Activated naive CD4-positive, alpha-beta T cell treated with anti-CD3 and anti-CD28 coated beads for 36 hours (primary cell): Measurements from ENCODE around the gene CHRNA4. TPM values are rescaled to one million over a fixed set of nuclear protein-coding genes. Genes with fewer than 3 reads are reported as not detected.

Experiments
- CTCF ChIA-PET: fragments of 350-600 bp; sonication (Branson Sonifier 250); formaldehyde crosslinking; loops from one replicate; lab custom pipeline; 2021; ENCODE audit warnings: antibody characterized with exemption; lab: Charles Lee
- DNase-seq: peaks from one replicate; pipeline ENCODE4 v3.0.0-alpha.2; 2020
- H3K27ac Mint-ChIP-seq: one replicate; pipeline ENCODE4 v1.8.0; 2021; ENCODE audit warnings: mild to moderate bottlenecking, mixed read lengths
- H3K27me3 Mint-ChIP-seq: one replicate; pipeline ENCODE4 v1.8.0; 2021; ENCODE audit warnings: low read depth, mixed read lengths
- H3K36me3 Mint-ChIP-seq: one replicate; pipeline ENCODE4 v1.8.0; 2021; ENCODE audit warnings: low read depth, mixed read lengths
- H3K4me1 Mint-ChIP-seq: one replicate; pipeline ENCODE4 v1.8.0; 2021; ENCODE audit warnings: low read depth, mixed read lengths
- H3K4me3 Mint-ChIP-seq: one replicate; pipeline ENCODE4 v1.8.0; 2021; ENCODE audit warnings: mild to moderate bottlenecking, moderate library complexity, mixed read lengths
- H3K9me3 Mint-ChIP-seq: one replicate; pipeline ENCODE4 v1.8.0; 2021; ENCODE audit warnings: mixed read lengths
- intact Hi-C: fragments of 100-400 bp; cut with micrococcal nuclease; formaldehyde crosslinking; loops from one replicate; pipeline ENCODE4 v1.15.1; 2023
- total RNA-seq, 2 experiments: library from RNA; stranded (reverse); gene quantifications; one replicate each; pipeline ENCODE4 v1.2.3, GENCODE V29; 2021

Gene CHRNA4
- total RNA-seq, 2 experiments from 2014 or later = not detected

DNA sequence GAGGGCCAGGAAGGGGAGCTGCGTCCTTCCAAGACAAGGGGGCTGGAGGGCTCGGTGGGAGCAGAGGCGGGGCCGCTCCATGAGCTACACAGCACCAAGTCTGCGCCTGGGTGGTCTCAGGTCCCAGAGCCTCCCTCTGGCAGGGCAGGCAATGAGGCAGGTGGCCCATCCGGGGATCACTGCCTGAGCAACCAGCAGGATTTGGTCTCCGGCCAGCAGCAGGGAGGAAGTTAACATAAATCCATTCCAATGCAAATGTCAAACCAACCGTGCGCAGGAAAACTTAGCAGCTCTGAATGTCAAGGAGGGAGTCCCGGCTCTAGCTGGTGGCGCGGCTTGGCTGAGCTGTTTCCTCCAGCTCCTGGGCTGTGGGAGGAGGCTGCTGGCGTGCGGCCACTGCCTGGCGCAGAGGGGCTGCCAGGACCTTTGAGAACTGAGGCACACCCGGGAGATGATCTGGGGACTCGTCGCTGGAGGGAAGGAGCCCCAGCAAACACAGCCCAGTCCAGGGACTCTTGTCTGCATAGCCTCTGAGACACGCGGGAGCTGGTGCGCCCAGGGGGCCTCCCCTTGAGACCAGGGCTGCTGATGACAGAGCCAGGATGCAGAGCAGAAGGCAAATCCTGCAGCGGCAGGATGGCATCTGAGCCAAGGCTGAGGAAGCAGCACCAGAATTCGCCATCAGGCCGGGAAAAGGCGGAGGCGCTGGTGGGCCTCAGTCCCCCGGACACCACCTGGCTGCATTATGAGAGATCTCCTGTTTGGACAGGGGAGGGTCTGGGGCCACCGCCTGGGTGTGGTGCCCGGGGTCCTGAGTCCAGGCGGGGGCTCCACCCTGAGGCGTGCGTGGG is 33.1 kb upstream of the CHRNA4 start:
- no peaks in the 10 kb centered on the region for H3K4me1 Mint-ChIP-seq

DNA sequence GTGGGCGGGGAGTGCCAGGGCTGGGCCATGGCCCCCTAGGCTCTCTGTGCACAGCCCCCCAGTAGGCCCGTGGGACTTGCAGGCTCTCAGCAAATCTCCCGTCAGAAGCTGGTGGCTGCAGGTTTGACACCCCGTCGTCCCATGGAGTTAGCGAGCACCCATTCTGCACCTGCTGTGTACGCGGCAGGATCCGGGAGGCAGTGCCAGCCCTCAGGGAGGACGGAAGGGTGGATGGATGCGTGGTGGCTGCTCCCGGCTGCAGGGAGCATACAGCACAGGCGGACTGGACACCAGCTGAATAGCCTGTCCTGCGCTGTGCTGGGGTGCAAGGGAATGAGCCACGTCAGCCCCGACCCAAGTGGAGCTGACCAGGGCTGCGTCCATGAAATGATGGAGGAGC is 32.4 kb upstream of the CHRNA4 start:
- Mint-ChIP-seq H3K4me1 (no peaks in the 10 kb centered on the region), H3K4me3 (no peak overlapping the region), H3K27me3 (no peaks in the 10 kb centered on the region), H3K27ac (no peak overlapping the region), H3K36me3 (no peaks in the 10 kb centered on the region), H3K9me3 (peaks cover 1% of the 10 kb centered on the region)
- no peak for DNase-seq
- CTCF ChIA-PET = no interaction called here
- intact Hi-C loops = no loop called here

More for the DNA sequence above, 33.1 kb upstream of the CHRNA4 start:
- no peaks in the 10 kb centered on the region for H3K27me3 Mint-ChIP-seq
- peaks cover 1% of the 10 kb centered on the region for H3K9me3 Mint-ChIP-seq
- DNase-seq = no peak
- H3K4me3 Mint-ChIP-seq = no peak overlapping the region
- intact Hi-C loops = no loop called here
- H3K36me3 Mint-ChIP-seq = no peaks in the 10 kb centered on the region
- no peak overlapping the region for H3K27ac Mint-ChIP-seq
- CTCF ChIA-PET = no interaction called here

- H3K4me3 Mint-ChIP-seq = no peak overlapping the region
- peaks cover 1% of the 10 kb centered on the region for H3K9me3 Mint-ChIP-seq
- DNase-seq = no peak
- intact Hi-C loops = no loop called here
- no peak overlapping the region for H3K27ac Mint-ChIP-seq
- no peaks in the 10 kb centered on the region for H3K27me3 Mint-ChIP-seq
- no peaks in the 10 kb centered on the region for H3K4me1 Mint-ChIP-seq
- CTCF ChIA-PET = no interaction called here
- no peaks in the 10 kb centered on the region for H3K36me3 Mint-ChIP-seq
Measured at GRCh38 chr20:63392465-63393365, 31.6 kb upstream of the CHRNA4 start.

DNA sequence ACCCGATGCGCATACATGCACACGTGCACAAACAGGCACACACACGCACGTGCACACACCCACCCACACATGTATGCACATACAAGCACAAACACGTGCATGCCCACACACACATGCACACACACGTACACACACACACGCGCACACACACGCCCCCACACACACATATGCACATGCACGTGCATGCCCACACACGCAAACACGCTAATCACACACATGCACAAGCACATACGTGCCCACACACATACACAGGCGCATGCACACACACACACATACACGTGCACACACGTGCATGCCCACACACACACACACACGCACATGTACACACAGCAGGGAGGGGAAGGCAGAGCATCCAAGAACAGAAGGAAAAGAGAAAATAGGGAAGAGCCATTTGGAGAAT is 26.8 kb upstream of the CHRNA4 start:
- intact Hi-C loops = no loop called here
- H3K4me1 Mint-ChIP-seq = no peaks in the 10 kb centered on the region
- H3K4me3 Mint-ChIP-seq = no peak overlapping the region
- H3K9me3 Mint-ChIP-seq = peaks cover 15% of the 10 kb centered on the region
- no peak for DNase-seq
- peaks cover 3% of the 10 kb centered on the region for H3K36me3 Mint-ChIP-seq
- CTCF ChIA-PET = no interaction called here
- no peaks in the 10 kb centered on the region for H3K27me3 Mint-ChIP-seq
- H3K27ac Mint-ChIP-seq = no peak overlapping the region

GRCh38 chr20:63387393-63387792 is 26.2 kb upstream of the CHRNA4 start:
- Mint-ChIP-seq H3K4me1 (no peaks in the 10 kb centered on the region), H3K4me3 (no peak overlapping the region), H3K27me3 (no peaks in the 10 kb centered on the region), H3K36me3 (peaks cover 3% of the 10 kb centered on the region), H3K27ac (no peak overlapping the region), H3K9me3 (peaks cover 15% of the 10 kb centered on the region)
- CTCF ChIA-PET = no interaction called here
- intact Hi-C loops = no loop called here
- DNase-seq = no peak

GRCh38 chr20:63386491-63386890 is 25.3 kb upstream of the CHRNA4 start:
- intact Hi-C loops = no loop called here
- peaks cover 15% of the 10 kb centered on the region for H3K9me3 Mint-ChIP-seq
- CTCF ChIA-PET = no interaction called here
- no peaks in the 10 kb centered on the region for H3K4me1 Mint-ChIP-seq
- no peak overlapping the region for H3K27ac Mint-ChIP-seq
- no peak overlapping the region for H3K4me3 Mint-ChIP-seq
- H3K36me3 Mint-ChIP-seq = peaks cover 3% of the 10 kb centered on the region
- no peaks in the 10 kb centered on the region for H3K27me3 Mint-ChIP-seq
- no peak for DNase-seq

- Mint-ChIP-seq H3K27ac (no peak overlapping the region), H3K4me3 (no peak overlapping the region), H3K4me1 (no peaks in the 10 kb centered on the region), H3K36me3 (peaks cover 3% of the 10 kb centered on the region), H3K9me3 (peaks cover 15% of the 10 kb centered on the region), H3K27me3 (no peaks in the 10 kb centered on the region)
- intact Hi-C loops = no loop called here
- CTCF ChIA-PET = no interaction called here
- no peak for DNase-seq
Measured at GRCh38 chr20:63385819-63386218, 24.7 kb upstream of the CHRNA4 start.

DNA sequence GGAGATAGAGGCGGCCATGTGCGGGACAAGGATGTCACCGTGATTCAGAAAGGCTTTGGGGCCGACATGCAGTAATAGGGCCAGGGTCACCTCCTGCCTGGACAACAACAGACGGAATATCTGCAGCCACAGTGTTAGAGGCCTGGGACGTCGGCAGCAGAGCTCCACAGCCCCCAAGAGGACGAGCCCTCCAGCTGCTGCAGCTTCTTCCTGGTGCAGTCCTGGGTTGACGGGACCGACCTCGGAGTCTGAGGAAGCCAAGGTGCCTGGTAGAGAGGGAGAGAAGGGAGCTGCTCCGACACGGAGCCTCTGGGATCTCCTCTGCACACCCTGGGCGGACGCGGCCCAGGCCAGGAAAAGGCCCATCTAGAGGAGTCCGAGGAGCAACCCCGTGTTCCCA is 23.2 kb upstream of the CHRNA4 start:
- peaks cover 3% of the 10 kb centered on the region for H3K36me3 Mint-ChIP-seq
- H3K4me3 Mint-ChIP-seq = no peak overlapping the region
- H3K27me3 Mint-ChIP-seq = peaks cover 5% of the 10 kb centered on the region
- no peaks in the 10 kb centered on the region for H3K4me1 Mint-ChIP-seq
- H3K9me3 Mint-ChIP-seq = peaks cover 13% of the 10 kb centered on the region
- DNase-seq = no peak
- no peak overlapping the region for H3K27ac Mint-ChIP-seq
- CTCF ChIA-PET = no interaction called here
- intact Hi-C loops = no loop called here

GRCh38 chr20:63383556-63383955 is 22.4 kb upstream of the CHRNA4 start:
- no peak for DNase-seq
- CTCF ChIA-PET = interaction anchor here (1.3 to 4.0 kb wide), 2 partner anchors 10 to 74 kb away, joined by 4 to 32 read pairs; no protein-coding TSS in a partner anchor
- Mint-ChIP-seq H3K4me3 (no peak overlapping the region), H3K9me3 (peaks cover 13% of the 10 kb centered on the region), H3K36me3 (peaks cover 3% of the 10 kb centered on the region), H3K27ac (no peak overlapping the region), H3K4me1 (no peaks in the 10 kb centered on the region), H3K27me3 (peaks cover 10% of the 10 kb centered on the region)
- intact Hi-C loops = no loop called here

- intact Hi-C loops = no loop called here
- Mint-ChIP-seq H3K36me3 (peaks cover 3% of the 10 kb centered on the region), H3K4me1 (no peaks in the 10 kb centered on the region), H3K9me3 (peaks cover 13% of the 10 kb centered on the region), H3K27me3 (peaks cover 14% of the 10 kb centered on the region), H3K4me3 (no peak overlapping the region), H3K27ac (no peak overlapping the region)
- CTCF ChIA-PET = interaction anchor here (0.7 to 6.5 kb wide), 5 partner anchors 9 to 158 kb away, joined by 3 to 54 read pairs (median 5); no protein-coding TSS in a partner anchor
- DNase-seq = no peak
Measured at GRCh38 chr20:63382551-63383300, 21.6 kb upstream of the CHRNA4 start.

DNA sequence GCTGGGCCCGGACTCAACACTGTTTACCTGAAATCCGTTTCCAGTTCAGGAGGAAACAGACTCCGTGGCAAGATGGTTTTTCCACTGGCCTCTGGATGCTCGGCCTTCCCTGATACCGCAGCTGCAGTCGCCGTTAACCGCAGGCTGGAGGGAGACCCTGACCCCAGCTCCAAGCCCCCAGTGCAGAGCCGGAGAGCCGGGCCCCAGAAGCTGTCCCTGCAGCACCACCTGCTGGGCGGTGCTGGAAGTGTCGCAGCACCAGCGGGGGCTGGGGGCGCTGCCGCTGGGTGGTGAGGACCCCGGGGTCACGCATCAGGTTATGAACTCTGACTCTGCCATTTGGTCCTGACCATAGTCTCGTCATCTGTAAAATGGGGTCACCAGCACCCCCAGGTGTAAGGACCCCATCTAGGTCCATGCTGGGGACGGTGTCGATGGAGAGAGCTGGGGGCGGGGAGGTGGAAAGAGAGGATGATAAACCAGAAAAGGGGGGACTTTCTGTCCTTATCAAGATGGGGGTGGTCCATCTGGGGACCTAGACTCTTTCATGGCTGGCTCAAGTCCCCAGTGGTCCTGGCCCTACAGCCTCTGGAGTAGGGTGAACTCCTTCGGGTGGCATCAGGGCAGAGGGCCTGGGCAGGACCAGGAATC is 20.8 kb upstream of the CHRNA4 start:
- Mint-ChIP-seq H3K9me3 (peaks cover 11% of the 10 kb centered on the region), H3K27me3 (peaks cover 19% of the 10 kb centered on the region), H3K4me1 (no peaks in the 10 kb centered on the region), H3K27ac (no peak overlapping the region), H3K4me3 (no peak overlapping the region), H3K36me3 (peaks cover 3% of the 10 kb centered on the region)
- DNase-seq = peak; percentile 29
- CTCF ChIA-PET = interaction anchor here (0.5 to 6.5 kb wide), 7 partner anchors 11 to 760 kb away, joined by 3 to 54 read pairs (median 3); no protein-coding TSS in a partner anchor
- intact Hi-C loops = loop anchor here (1.0 kb wide), 2 partner anchors 73 to 159 kb away; no protein-coding TSS in a partner anchor
